HEK293 (cell line): ENCODE data around the gene PRH1.

Experiments used
- CTCF ChIP-seq: fragments of 450-650 bp; formaldehyde crosslinking; IDR thresholded peaks from 2 replicates; pipeline ENCODE4 v1.5.1; 2016; ENCODE audit warnings: missing biosample characterization, missing genetic modification characterization
- ZFHX2 ChIP-seq: fragments of 450-650 bp; formaldehyde crosslinking; conservative IDR thresholded peaks from 2 replicates; pipeline ENCODE4 v1.5.1; 2016; ENCODE audit warnings: missing biosample characterization, missing genetic modification characterization
- ZNF175 ChIP-seq: fragments of 450-650 bp; formaldehyde crosslinking; IDR thresholded peaks from 2 replicates; pipeline ENCODE4 v1.5.1; 2016; ENCODE audit warnings: missing biosample characterization, missing genetic modification characterization
- ZNF558 ChIP-seq: fragments of 450-650 bp; formaldehyde crosslinking; IDR thresholded peaks from 2 replicates; pipeline ENCODE4 v1.5.1; 2016; ENCODE audit warnings: missing biosample characterization, missing genetic modification characterization
- ZNF777 ChIP-seq: fragments of 450-650 bp; formaldehyde crosslinking; IDR thresholded peaks from 2 replicates; pipeline ENCODE4 v1.5.1; 2017; ENCODE audit warnings: missing biosample characterization, missing genetic modification characterization, borderline replicate concordance

GRCh38 chr12:10884086-10884725, at the start of gene PRH1:
- TF ChIP-seq ZNF175 (tag by site-specific recombination) (no peak), CTCF (no peak), ZNF558 (tag by site-specific recombination) (no peak), ZNF777 (no peak), ZFHX2 (tag by site-specific recombination) (no peak)
